IPS-20b (cell line): ENCODE results near the gene NCF2.

ENCODE experiments used
- H3K27ac ChIP-seq: one replicate; pipeline ENCODE4 v1.5.1; 2013; ENCODE audit warnings: low read length
- H3K27me3 ChIP-seq: 2 replicates; pipeline ENCODE4 v1.6.1; 2013; ENCODE audit warnings: mild to moderate bottlenecking, low read length, inconsistent platforms; ENCODE audit not compliant: insufficient read depth
- H3K36me3 ChIP-seq: 2 replicates; pipeline ENCODE4 v1.6.1; 2013; ENCODE audit warnings: low read depth, mild to moderate bottlenecking, inconsistent platforms, low read length, moderate library complexity; ENCODE audit not compliant: insufficient read depth
- H3K4me1 ChIP-seq: 2 replicates; pipeline ENCODE4 v1.6.1; 2013; ENCODE audit warnings: mild to moderate bottlenecking, control low read depth, inconsistent platforms, low read length, moderate library complexity; ENCODE audit not compliant: insufficient read depth
- H3K4me3 ChIP-seq: 2 replicates; pipeline ENCODE4 v1.5.1; 2013; ENCODE audit warnings: mild to moderate bottlenecking, low read length, inconsistent platforms
- H3K9ac ChIP-seq: 2 replicates; pipeline ENCODE4 v1.6.1; 2013; ENCODE audit warnings: low read depth, mild to moderate bottlenecking, inconsistent platforms, low read length, moderate library complexity
- H3K9me3 ChIP-seq: 2 replicates; pipeline ENCODE4 v1.6.1; 2013; ENCODE audit warnings: mild to moderate bottlenecking, low read depth, low read length, inconsistent platforms; ENCODE audit not compliant: insufficient read depth

The NCF2 gene

DNA sequence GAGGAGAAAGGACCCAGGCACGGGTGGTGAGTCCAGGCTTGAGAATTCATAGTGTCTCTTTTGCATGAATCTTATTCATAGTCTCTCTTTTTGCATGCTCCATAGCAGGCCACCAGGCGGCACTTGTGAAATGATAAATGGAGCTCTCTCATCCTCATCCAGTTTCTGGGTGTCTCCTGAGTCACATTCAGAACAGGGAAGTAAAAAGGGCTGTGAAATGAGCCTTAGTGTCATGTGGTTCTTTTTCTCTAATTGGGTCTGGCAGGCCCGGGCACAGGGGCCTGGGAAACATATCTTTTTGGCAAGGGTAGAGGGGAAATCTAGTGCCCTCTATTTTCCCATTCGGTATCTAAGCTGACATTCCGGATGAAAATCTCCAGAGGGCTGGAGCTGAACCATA lies 19.1 kb upstream of the NCF2 start:
- H3K9ac ChIP-seq, result no peak overlapping the region
- H3K4me3 ChIP-seq, result no peak overlapping the region
- H3K9me3 ChIP-seq, result no peaks in the 10 kb centered on the region
- H3K27ac ChIP-seq, result no peak overlapping the region
- no peaks in the 10 kb centered on the region for H3K36me3 ChIP-seq
- no peaks in the 10 kb centered on the region for H3K27me3 ChIP-seq
- H3K4me1 ChIP-seq, result no peaks in the 10 kb centered on the region

DNA sequence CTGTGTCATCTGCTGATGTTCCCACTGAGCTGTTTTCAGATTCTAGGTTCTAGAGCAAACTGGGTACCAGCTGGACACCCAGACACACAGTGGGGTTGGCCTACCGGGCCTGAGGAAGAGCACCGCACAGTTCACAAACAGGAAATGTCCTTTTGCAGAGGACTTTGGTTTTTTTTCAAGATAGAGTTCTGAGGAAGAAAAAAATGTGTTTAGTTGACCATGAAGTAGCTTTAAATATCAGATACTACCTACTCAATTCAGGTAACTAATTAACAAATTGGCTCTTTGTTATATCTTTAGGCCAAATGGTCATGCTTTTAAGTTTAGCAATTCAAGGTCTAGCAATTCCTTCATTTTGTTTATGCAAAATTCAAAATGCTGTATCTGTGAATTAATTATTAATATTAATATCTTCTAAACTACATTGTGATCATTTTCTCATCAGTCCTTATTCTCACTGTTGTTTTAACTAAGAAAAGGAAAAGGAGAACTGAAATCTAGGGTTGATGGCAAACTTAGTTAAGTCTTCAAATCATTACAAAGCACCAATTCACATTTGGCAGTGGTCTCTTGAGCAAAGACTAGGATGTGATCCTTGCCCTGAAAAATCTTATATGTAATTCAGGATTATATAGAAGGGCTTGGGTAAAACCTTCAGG lies 17.2 kb upstream of the NCF2 start:
- Histone ChIP-seq H3K4me3 (no peak overlapping the region), H3K9me3 (no peaks in the 10 kb centered on the region), H3K36me3 (no peaks in the 10 kb centered on the region), H3K27me3 (no peaks in the 10 kb centered on the region), H3K4me1 (no peaks in the 10 kb centered on the region), H3K27ac (no peak overlapping the region), H3K9ac (no peak overlapping the region)

DNA sequence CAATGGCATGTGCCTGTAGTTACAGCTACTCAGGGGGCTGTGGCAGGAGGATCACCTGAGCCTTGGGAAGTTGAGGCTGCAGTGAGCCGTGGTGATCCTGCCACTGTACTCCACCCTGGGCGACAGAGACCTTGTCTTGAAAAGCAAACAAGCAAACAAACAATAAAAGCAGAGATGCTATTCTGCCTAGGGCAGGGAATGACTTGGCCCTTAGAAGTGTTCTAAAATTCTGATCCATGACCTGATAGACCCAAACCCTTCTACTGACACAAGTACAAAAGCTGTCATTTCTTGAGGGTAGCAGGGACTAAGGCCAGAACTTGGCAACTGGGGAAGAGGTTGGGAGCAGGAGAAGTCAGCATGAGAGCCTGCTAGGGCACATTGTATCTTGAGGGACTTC lies 15.6 kb upstream of the NCF2 start:
- Histone ChIP-seq H3K9me3 (no peaks in the 10 kb centered on the region), H3K36me3 (no peaks in the 10 kb centered on the region), H3K9ac (no peak overlapping the region), H3K27me3 (no peaks in the 10 kb centered on the region), H3K4me1 (no peaks in the 10 kb centered on the region), H3K4me3 (no peak overlapping the region), H3K27ac (no peak overlapping the region)

DNA sequence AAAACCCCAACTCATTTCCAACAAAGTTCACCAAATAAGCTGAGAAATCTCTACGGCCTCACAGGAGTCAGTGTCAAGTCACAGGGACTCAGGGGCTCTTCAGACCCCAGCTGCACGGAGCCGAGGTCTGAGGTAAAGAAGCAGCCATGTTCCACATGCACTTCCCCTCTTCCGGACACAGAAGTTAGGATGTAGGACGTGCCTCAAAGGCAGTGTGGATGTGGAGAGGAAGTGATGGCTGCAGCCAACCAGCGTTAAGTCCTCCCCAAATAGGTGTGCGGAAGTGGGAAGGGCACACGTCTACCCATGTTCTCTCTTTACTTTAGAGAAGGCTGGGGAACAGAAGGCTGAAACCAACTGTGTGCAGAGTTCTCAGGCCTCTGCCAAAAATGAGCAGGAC lies 14.6 kb upstream of the NCF2 start:
- Histone ChIP-seq H3K27ac (no peak overlapping the region), H3K9me3 (no peaks in the 10 kb centered on the region), H3K36me3 (no peaks in the 10 kb centered on the region), H3K9ac (no peak overlapping the region), H3K4me1 (no peaks in the 10 kb centered on the region), H3K4me3 (no peak overlapping the region), H3K27me3 (no peaks in the 10 kb centered on the region)

DNA sequence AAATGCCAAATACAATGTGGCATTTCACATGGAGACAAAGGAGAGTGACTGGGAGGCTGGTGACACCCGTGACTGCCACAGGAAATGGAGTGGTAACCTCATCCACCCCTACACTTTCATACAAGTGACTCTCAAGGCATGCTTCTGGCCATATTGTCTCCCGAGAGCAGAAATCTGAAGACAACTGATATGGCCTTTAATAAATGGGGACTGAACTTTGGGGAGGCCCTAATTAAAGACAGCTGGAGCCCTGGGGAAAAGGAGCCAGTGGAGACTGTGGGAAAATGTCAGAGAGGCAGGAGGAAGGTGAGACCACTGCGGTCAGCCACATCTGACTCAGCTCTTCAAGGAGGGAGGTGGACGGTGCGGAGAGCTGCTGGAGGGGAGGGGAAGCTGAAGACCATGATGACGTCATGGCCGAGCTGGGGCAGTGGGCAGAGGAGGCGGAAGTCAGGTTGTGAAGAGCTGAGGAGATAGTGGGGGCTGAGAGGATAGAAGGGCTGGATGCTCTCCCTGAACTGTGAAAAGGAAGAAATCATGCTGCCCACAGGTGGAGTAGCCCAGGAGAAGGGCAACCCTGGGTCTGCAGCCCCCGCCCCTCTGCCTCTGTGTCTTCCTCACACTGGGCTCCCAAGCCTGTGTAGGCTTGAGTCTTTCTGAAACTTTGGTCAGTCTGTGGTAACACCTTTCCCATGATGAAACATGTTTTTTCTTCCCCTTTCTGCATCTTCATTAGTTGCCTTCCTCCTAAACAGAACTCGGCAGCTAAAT lies 14.0 kb upstream of the NCF2 start:
- Histone ChIP-seq H3K27ac (no peak overlapping the region), H3K9me3 (no peaks in the 10 kb centered on the region), H3K27me3 (no peaks in the 10 kb centered on the region), H3K36me3 (no peaks in the 10 kb centered on the region), H3K9ac (no peak overlapping the region), H3K4me1 (no peaks in the 10 kb centered on the region), H3K4me3 (no peak overlapping the region)

DNA sequence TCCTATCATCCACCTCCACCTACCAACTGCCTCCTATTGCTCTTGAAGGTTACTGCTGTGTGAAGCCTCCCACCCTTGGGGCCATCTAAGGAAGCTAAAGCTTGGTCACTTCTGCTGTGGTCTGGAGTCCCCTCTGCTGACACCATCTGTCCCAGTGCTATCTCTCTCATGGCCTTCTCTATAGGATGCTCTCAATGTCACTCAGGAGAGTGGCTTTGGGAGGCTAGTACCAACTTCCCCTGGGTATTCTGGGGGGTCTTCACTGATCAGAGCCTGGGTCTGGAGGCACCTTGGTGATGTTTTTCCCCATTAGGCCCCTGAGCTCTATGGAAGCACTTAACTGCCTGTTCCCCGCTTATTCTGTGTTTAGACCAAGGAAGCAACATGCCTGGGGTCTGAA lies 12.3 kb upstream of the NCF2 start:
- Histone ChIP-seq H3K9ac (no peak overlapping the region), H3K27me3 (no peaks in the 10 kb centered on the region), H3K27ac (no peak overlapping the region), H3K4me3 (no peak overlapping the region), H3K9me3 (no peaks in the 10 kb centered on the region), H3K4me1 (no peaks in the 10 kb centered on the region), H3K36me3 (no peaks in the 10 kb centered on the region)

DNA sequence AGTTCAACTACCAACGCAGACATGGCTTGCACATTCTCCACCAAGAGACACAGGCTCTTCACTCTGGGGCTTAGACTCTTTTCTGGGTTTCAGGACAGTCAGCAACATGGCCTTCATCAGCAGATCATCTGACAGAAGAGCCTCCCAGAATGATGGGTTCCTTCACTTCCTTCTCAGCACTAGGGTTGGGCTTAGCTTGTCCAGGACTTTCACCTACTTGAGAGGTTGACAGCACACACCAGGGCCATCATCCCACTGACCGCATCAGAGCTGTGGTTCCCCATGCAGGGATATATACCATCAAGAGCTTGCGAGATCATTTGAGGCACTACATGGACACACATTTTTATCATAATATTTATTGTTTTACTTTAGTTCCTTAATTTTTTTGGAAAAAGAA lies 10.4 kb upstream of the NCF2 start:
- H3K27ac ChIP-seq, result no peak overlapping the region

DNA sequence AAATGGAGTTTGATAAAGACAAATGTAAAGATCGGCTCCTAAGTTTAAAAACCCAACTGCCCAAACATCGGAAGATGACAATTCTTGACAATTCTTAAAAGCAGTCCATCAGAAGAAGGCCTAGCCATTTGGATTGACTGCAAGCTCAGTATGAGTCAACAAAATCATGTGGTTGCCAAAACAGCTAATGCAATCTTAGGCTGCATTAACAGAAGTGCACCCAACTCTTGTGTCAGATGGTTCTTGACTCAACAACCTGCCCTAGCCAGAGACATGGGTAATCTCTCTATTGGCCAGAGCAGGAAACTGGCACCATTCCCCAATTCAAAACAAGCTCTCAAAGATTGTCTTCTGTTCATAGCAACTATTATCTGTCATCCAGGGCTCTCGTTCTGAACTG lies 9.9 kb upstream of the NCF2 start:
- Histone ChIP-seq H3K4me3 (no peak overlapping the region), H3K27me3 (no peaks in the 10 kb centered on the region), H3K36me3 (no peaks in the 10 kb centered on the region), H3K9ac (no peak overlapping the region), H3K9me3 (no peaks in the 10 kb centered on the region), H3K27ac (no peak overlapping the region), H3K4me1 (no peaks in the 10 kb centered on the region)

More for the DNA sequence above, 10.4 kb upstream of the NCF2 start:
- H3K4me3 ChIP-seq, result no peak overlapping the region
- no peaks in the 10 kb centered on the region for H3K4me1 ChIP-seq
- H3K27me3 ChIP-seq, result no peaks in the 10 kb centered on the region
- no peak overlapping the region for H3K9ac ChIP-seq
- H3K9me3 ChIP-seq, result no peaks in the 10 kb centered on the region
- H3K36me3 ChIP-seq, result no peaks in the 10 kb centered on the region

DNA sequence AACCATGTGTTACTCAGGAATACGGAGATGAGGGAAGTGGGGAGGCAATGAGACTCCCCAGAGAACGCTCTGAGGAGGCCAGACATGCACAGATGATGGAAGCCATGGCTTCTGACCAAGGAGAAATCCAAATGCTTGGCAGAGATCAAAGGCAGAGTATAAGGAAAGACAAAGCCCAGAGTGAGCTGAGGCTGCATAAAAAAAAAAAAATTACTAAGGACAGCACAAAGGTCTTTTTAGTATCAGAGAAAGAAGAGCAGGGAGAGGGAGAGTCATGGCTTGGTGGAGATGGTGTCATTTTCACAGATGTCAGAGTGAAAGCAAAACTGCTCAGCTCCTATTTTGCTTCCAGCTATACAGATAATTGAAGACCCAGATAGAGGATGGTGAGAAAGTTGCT lies 8.1 kb upstream of the NCF2 start:
- H3K9me3 ChIP-seq, result no peaks in the 10 kb centered on the region
- H3K9ac ChIP-seq, result no peak overlapping the region
- H3K4me1 ChIP-seq, result peaks cover 3% of the 10 kb centered on the region; the same call in 1 of the 2 replicates
- H3K27me3 ChIP-seq, result no peaks in the 10 kb centered on the region
- no peak overlapping the region for H3K4me3 ChIP-seq
- H3K36me3 ChIP-seq, result no peaks in the 10 kb centered on the region
- H3K27ac ChIP-seq, result no peak overlapping the region

DNA sequence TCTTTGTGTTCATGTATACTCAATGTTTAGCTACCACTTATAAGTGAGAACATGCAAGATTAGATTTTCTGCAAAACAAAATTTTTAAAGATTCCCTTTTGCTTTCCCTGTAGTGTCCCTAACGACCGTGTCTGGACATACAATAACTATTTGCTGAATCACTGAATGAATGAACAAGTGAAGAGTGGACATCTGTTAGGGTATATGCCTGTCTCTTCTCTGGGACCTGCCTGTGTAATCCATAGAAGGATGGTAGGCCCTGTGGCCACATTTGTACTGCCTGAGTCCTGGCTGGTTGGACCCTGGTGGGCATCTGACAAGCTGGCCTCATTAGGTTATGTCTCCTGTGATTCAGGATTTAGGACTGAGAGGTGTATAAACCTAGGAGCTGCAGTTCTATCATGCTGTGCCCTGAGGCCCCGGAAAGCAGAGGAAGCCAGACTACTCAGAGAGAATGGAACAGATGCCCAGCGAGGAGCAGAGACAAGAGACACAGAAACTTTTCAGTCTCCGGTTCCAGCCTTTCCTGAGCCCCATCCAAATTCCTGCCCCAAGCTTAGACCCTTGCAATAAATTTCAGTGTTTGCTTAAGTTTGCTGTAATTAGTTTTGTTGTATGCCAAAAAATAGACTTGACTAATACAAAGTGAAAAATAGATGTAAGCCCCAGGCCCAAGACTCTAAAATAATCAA lies 7.5 kb upstream of the NCF2 start:
- no peak overlapping the region for H3K9ac ChIP-seq
- H3K4me1 ChIP-seq, result peaks cover 3% of the 10 kb centered on the region; the same call in 1 of the 2 replicates
- H3K27ac ChIP-seq, result no peak overlapping the region
- H3K36me3 ChIP-seq, result no peaks in the 10 kb centered on the region
- no peaks in the 10 kb centered on the region for H3K27me3 ChIP-seq
- no peaks in the 10 kb centered on the region for H3K9me3 ChIP-seq
- H3K4me3 ChIP-seq, result no peak overlapping the region

DNA sequence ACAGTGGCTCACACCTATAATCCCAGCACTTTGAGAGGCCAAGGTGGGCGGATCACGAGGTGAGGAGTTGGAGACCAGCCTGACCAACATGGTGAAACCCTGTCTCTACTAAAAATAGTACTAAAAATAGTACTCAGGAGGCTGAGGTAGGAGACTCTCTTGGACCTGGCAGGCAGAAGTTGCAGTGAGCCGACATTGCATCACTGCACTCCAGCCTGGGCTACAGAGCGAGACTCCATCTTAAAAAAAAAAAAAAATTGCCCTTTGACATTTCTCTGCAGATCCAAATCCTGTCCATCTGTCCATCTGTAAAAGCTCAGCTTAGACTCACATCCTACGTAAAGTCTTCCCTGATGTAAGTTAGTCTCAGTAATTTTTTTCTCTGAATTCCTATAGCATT lies 6.2 kb upstream of the NCF2 start:
- Histone ChIP-seq H3K9ac (no peak overlapping the region), H3K9me3 (no peaks in the 10 kb centered on the region), H3K27ac (no peak overlapping the region), H3K4me1 (peaks cover 3% of the 10 kb centered on the region; the same call in 1 of the 2 replicates), H3K27me3 (no peaks in the 10 kb centered on the region), H3K4me3 (no peak overlapping the region), H3K36me3 (no peaks in the 10 kb centered on the region)

DNA sequence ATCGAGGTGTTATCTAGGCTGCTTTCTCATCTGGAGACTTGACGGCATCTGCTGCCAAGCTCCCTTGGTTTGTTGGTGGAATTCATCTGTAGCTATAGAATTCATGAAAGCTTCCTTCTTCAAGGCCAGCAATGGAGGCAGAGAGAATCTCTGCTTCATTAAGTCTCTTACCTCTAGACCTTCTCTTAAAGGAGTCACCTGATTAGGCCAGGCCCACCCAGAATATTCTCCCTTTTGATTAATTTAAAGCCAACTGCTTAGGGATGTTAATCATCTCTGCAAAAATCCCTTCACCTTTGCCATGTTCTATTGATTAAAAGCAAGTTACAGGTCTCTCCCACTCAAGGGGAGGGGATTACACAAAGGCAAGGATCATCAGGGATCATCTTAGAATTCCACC lies 5.3 kb upstream of the NCF2 start:
- no peak overlapping the region for H3K4me3 ChIP-seq
- H3K9ac ChIP-seq, result no peak overlapping the region
- H3K27ac ChIP-seq, result no peak overlapping the region
- H3K36me3 ChIP-seq, result no peaks in the 10 kb centered on the region
- no peaks in the 10 kb centered on the region for H3K27me3 ChIP-seq
- no peaks in the 10 kb centered on the region for H3K9me3 ChIP-seq
- peaks cover 3% of the 10 kb centered on the region; the same call in 1 of the 2 replicates for H3K4me1 ChIP-seq
